HG02981 (cell line): Measurements from ENCODE around the gene IRF4.
"Not testable (repeated sequence)": the region's sequence is repeated elsewhere in the genome, so short reads cannot be mapped to it uniquely, and the experiment has no call there.

ENCODE experiments used
- ATAC-seq: cut with Tn5 transposase; IDR thresholded peaks from one replicate; pipeline ENCODE4 v1.9.1; 2021; ENCODE audit warnings: mild to moderate bottlenecking, moderate library complexity; ENCODE audit not compliant: unreplicated experiment

IRF4 gene

GRCh38 chr6:364609-365540, 26.7 kb upstream of the IRF4 start:
- no peak for ATAC-seq

- ATAC-seq = no peak
Measured at GRCh38 chr6:365835-366234, 25.7 kb upstream of the IRF4 start.

GRCh38 chr6:366389-367297, 24.9 kb upstream of the IRF4 start:
- no peak for ATAC-seq

GRCh38 chr6:367298-367794, 24.2 kb upstream of the IRF4 start:
- no peak for ATAC-seq

- ATAC-seq = no peak
Measured at GRCh38 chr6:367891-368630, 23.5 kb upstream of the IRF4 start.

- ATAC-seq = no peak
Measured at GRCh38 chr6:369559-370431, 21.8 kb upstream of the IRF4 start.

- no peak for ATAC-seq
Measured at GRCh38 chr6:370555-370954, 21.0 kb upstream of the IRF4 start.

- not testable (repeated sequence) for ATAC-seq
Measured at GRCh38 chr6:371851-372250, 19.7 kb upstream of the IRF4 start.

- peak; percentile 53 for ATAC-seq
Measured at GRCh38 chr6:372336-372911, 19.1 kb upstream of the IRF4 start.

GRCh38 chr6:373031-373430, 18.5 kb upstream of the IRF4 start:
- ATAC-seq = no peak

- no peak for ATAC-seq
Measured at GRCh38 chr6:373773-374724, 17.5 kb upstream of the IRF4 start.

- no peak for ATAC-seq
Measured at GRCh38 chr6:374956-375355, 16.6 kb upstream of the IRF4 start.

- no peak for ATAC-seq
Measured at GRCh38 chr6:376827-377640, 14.5 kb upstream of the IRF4 start.

- not testable (repeated sequence) for ATAC-seq
Measured at GRCh38 chr6:377641-378020, 13.9 kb upstream of the IRF4 start.

GRCh38 chr6:378090-378957, 13.2 kb upstream of the IRF4 start:
- ATAC-seq = no peak

- peak; percentile 3 for ATAC-seq
Measured at GRCh38 chr6:378958-379409, 12.6 kb upstream of the IRF4 start.
